HG03039 (cell line): ENCODE data around the gene SAMD4B.
"Not testable (repeated sequence)": the region's sequence is repeated elsewhere in the genome, so short reads cannot be mapped to it uniquely, and the experiment has no call there.

ENCODE experiments used
- ATAC-seq: cut with Tn5 transposase; IDR thresholded peaks from one replicate; pipeline ENCODE4 v1.9.1; 2021; ENCODE audit warnings: mild to moderate bottlenecking, moderate library complexity; ENCODE audit not compliant: unreplicated experiment

SAMD4B gene

DNA sequence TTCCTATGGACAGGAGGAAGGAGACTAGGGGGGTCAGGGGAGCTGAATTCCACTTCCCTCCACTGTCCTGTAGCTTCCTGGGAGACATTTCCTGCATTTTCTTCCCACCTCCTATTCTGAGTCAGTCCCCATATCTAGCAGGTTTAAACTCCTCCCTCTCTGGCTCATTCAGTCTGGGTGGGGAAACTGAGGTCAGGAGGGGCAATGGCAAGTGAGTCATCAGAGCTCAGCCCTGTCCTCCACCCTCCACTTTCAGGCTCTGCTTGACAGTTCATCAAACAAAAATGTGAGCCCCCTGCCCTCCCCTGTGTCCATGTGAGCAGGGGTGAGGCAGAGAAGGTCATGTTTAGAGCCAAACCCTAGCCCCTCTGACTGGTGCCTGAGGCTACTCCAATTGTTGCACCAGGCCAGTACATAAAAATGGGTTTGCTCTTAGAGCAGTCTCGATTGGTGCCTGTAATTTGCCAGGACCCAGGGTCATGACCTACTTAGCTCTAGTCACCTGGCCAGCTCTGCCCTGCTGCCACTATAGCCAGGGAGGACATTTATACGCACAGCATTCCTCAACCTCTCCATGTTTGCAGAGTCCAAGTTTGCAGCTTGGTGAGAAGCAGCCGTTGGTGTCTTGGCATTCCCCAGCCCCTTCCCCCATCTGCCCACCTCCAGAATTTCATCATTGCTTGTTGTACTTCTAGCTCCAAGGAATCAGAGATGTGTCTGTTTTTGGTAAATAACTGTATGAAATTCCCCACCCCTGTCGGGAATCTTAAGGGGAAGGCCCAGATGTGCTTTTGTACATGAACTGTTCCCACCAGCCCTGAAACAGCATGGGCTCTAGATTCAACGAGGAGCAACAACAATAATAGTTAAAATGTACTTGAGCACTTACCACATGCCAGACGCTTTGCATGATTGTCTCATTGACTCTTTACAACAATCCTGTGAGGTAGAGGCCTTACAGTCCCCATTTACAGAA, 20.7 kb downstream of the SAMD4B start:
- ATAC-seq: no peak

DNA sequence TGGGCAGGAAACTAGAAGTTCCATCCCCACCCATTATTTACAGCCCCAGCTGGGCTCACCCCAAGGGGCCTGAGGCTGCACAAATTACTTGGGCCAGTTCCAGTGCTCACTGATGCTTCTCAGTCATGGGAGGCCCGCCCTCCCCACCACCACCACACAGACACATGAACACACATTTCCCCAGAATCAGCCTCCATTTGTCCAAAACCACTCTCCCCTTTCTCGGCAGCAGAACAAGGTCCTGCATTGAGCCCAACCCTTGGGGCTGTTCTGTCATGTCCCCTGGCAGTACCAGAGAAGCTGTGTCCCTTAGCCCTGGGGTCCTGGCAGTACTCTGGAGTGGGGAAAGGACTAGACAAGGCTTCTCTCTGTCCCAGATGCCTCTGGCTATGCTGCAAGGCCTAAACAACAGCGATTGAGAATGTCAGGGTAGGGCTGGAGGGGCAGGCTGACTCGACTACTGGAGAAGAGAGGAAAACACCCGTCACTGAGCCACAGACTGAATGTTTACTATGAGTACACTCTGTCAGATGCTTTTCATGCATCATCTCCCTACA, 21.8 kb downstream of the SAMD4B start:
- ATAC-seq: no peak

DNA sequence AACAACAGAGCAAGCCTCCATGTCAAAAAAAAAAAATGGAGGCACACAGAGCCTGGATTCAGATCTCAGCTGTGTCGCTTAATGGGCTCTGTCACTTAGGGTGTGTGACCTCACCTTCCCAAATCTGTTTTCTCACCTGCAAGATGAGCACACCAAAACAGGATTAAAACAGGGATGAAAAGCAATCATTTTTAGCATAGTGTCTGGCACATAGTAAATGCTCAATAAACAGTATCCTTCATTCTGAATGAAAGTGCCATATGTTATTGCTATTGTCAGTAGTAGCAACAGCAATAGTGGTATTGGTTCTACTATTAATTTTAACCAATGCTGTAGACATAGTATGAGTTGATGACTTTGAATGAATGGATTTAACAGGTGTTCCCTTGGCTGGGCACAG, 23.3 kb downstream of the SAMD4B start:
- ATAC-seq: no peak

DNA sequence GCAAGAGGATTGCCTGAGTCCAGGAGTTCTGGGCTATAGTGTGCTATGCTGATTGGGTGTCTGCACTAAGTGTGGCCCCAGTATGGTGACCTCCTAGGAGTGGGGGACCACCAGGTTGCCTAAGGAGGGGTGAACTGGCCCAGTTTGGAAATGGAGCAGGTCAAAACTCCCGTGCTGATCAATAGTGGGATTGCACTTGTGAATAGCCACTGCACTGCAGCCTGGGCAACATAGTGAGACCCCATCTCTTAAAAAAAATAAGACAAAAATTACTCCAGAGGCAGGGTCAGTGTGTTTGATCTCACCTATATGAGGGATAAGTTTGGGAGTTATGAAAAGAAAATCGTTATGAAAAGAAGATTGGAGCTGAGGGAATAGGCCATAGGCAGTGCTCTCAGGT, 27.0 kb downstream of the SAMD4B start:
- no peak for ATAC-seq

DNA sequence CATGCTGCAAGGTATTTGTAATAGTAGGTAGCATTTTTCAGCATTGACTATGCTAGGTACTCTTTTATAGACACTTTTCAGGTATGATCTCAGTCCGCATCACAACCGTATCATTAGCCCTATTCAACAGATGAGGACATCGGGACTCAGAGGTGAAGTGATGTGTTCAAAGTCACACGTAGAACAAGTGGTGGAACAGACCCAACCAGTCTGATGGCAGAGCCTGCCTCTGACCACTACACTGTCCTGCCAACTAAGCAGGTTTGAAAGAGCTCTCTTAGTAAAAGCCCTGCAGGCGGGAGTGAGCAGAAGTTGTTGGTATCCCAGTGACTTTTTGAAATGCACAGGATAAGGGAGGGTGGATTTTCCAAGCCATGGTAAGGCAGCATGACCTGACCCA, 28.5 kb downstream of the SAMD4B start:
- no peak for ATAC-seq

DNA sequence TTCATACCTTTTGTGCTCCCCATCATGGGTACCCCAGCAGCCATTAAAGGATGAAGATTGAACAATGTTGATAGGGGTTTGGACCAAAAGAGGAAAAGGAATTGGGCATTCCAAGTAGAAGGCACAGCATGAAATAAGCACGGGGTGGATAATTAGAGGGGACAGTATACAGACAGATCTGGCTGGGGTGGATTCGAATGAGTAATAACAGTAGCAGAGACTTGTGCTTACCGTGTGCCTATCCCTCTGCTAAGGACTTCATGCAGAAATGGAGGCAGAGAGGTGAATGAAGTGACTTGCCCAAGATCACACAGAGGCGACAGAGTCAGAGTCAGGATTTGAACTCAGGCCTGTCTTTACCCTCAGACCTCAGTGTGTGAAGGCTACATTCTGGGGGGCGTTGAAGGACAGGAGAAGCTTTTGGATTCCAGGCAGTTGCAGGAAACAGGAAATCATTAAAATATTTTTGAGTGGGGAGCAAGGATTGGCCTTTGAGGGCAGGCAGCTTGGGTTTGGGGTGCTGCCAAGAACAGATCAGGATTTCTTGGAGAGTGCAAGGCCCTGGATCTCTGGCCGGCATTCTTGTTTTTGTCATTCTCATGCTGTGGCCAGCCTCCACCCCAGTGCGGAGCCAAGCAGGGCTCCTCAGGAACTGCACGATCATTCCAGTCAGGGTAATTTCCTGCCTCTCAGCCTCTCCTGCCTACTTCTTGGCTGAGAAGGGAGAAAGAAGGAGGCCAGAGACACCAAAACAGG, 30.0 kb downstream of the SAMD4B start:
- ATAC-seq: no peak

DNA sequence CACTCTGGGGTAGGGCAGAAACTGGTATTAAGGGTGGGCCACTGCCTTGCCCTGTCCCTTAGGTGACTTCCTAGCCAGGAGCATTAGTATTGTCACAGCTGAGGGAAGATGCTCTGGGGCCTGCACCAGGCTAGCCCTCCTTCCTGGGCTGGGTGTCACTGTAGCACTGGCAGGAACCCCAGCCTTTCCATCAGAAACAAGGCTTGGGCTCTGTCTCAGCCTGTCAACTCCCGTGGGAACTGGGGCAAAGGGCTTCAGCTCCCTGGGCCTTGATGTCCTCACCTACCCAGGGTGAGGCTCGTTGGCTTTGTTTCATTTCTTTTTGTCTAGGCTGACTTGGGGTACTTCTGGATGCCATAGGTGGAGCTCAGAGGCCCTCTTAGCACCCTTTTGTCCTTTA, 30.7 kb downstream of the SAMD4B start:
- no peak for ATAC-seq

DNA sequence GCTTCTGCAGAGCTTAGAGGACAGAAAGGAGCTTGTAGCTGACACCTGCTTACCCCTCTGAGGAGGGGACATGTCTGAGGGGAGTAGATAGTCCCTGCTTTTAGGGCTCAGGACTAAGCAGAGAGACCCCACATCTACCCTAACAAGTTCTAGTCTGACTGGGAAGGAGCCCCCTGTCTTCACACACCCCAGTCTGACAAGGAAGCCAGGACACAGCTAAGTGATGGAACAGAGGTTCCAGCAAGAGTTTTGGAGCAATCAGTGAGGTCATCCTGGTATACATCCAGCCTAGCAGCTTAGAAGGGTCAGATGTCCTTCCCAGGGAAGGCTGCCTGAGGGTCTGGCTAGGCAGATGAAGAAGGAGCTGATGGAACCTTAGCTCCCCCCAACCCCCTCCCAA, 33.7 kb downstream of the SAMD4B start:
- no peak for ATAC-seq

DNA sequence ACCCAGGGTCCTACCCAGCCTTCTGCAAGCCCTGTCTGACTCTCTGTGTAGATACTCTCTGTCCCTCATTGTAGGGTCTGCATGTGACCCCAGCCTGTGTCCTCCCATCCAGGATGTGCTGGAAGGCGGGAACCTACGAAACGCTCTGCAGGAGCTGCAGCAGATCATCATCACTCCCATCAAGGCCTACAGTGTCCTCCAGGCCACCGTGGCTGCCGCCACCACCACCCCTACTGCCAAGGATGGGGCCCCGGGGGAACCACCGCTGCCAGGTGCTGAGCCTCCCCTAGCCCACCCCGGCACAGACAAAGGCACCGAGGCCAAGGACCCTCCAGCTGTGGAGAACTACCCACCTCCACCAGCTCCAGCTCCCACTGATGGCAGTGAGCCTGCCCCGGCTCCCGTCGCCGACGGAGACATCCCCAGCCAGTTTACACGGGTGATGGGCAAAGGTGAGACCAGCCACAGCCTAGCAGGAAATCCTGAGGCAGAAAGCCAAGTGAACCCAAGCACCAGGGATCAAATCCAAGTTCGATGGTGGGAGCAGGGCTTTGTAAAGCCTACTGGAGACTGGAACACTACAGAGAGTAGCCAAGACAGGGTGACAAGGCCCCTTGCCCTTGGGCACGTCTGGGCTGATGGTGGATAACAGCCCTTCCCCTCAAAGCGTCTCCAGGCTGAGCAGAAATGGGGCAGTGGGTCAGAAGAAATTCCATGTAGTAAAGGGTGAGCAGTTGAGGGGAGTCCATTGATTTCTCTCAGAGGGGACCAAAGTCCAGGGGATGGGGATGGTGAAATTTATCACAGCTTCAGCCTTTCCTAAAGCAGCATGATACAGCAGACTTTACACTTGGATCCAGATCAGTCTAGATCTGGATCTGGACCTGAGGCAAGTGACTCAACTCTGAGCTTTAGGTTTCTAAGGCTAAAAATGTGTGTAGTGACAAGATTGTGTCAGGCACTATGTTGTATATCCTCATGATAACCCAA, 35.4 kb downstream of the SAMD4B start:
- ATAC-seq: no peak

DNA sequence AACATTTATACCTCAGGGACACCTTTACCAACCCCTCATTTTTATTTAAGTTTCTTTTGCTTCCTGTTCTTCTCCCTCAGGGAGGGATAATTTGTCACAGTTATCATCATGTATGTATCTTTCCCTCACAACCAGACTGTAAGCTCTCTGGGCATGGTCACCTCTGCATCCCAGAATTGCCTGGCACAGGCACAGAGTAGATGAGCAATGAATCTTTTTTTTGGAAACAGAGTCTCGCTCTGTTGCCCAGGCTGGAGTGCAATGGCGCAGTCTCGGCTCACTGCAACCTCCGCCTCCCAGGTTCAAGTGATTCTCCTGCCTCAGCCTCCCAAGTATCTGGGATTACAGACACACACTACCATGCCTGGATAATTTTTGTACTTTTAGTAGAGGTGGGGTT, 37.1 kb downstream of the SAMD4B start:
- not testable (repeated sequence) for ATAC-seq

DNA sequence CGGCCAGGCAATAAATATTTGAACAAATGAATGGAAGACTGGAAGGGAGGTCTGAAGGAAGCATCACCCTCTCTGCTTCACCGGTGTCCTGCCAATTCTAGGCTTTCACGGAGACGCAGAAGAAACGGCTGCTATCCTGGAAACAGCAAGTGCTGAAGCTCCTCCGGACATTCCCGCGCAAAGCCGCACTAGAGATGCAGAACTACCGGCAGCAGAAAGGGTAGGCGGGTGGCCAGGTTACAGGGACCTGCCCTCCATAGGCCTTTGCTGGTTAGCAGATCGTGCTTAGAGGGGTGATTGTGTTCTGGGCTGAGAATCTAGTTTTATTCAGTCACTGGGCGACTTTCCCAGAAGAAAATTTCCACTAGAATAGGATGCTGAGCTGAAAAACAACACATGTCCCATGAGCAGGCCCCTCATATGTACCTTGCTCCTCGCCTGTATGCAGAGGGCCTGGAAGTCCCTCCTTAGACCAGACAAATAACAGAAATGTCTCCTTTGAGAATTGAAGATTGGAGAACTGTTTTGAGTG, 37.7 kb downstream of the SAMD4B start:
- ATAC-seq: no peak

DNA sequence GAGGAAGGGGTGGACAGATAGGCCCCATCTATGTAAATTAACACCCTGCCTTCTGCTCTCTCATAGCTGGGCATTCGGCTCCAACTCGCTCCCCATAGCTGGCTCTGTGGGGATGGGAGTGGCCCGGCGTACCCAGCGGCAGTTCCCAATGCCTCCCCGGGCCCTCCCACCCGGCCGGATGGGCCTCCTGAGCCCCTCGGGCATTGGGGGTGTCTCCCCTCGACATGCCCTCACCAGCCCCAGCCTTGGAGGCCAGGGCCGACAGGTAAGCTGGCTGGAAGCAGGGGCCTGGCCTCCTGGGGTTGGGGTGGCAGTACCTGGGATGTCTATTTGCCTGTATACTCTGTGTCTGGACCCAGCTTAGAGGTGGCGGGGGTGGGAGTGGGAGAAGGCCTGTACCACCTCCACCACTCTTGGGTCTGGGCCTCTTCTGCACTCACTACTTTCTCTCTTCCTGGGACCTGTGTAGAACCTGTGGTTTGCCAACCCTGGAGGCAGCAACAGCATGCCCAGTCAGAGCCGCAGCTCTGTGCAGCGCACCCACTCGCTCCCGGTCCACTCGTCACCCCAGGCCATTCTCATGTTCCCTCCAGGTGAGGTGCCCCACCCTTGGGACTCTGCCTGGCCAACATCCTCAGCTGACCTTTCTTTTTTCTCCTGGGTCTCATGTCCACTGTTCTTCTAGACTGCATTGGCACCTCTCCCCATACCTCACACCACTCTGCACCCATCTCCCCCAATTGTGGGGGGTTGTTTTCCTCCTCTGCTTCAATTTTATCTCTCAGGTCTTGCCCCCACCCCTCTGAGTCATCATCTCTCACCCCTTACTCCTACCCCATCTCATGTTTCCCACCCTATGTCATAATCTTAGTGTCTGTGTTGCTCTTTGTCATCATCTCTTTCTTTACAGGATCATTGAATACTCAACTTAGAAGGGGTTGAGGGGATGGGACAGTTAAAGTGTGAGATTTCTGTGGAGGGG, 38.6 kb downstream of the SAMD4B start:
- ATAC-seq: no peak

DNA sequence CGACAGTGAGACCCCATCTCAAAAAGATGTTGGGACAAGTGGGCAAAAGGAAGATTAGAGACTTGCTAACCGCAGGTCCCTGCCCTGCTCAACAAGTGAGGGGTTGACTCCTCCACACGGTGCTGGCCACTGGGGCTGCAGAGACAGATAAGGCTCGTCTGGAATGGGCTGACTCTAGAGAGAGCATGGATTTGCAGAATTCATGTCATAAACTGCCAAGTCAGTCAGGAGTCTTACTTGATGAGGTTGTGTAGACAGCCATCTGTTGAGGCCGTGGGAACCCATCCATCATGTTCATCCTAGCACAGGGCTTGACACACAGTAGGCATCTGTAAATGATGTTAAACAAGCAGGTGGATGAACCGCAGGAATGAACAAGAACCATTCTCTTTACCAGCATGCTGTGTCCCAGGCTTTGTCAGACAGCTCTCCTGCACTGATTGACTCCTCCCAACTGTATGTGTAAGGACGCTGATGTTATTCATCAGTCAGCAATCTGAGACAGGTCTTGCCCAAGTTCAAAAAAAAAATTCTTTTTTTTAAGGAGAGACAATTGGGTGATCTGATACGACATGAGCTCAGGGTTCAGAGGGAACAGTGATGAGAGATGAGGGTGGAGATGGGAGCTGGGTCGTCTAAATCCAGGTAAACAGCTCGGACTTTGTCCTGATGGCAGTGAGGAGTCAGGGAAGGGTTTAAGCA, 39.8 kb downstream of the SAMD4B start:
- no peak for ATAC-seq

DNA sequence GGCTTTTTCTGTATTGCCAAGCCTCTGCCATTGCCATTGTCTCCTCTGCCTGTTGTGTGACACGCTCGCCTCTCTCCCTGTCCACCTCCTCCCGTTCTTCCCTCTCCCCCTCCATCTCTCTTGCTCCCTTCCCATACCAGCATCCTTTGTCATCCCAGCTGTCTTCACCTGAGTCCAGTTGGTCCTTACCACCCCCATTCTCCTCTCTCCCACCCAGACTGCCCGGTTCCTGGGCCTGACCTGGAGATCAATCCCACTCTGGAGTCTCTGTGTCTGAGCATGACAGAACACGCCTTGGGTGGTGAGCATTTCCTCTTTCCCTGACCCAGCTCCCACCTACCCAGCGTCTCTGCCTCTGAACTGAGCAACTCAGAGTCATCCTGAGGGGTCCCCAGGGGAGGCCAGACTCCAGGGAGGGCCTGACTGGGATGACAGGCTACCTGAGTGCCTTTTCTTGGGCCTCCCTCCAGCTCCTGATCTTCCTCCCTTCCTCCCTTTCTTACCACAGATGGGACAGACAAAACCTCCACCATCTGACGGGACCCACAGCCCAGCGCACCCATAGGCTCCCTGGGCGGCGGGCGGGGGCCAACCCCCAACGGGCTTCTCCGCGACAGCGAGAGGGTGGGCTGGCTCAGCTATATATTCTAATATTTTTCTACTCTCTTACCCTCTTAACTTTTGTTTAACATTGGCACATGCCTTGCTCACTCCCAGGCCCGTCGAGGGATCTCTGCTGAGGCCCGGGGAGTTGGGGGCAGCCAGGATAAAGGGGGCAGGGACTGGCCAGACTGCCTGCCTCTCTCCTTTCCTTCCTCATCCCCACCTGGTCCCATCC, 41.0 kb downstream of the SAMD4B start:
- no peak for ATAC-seq

DNA sequence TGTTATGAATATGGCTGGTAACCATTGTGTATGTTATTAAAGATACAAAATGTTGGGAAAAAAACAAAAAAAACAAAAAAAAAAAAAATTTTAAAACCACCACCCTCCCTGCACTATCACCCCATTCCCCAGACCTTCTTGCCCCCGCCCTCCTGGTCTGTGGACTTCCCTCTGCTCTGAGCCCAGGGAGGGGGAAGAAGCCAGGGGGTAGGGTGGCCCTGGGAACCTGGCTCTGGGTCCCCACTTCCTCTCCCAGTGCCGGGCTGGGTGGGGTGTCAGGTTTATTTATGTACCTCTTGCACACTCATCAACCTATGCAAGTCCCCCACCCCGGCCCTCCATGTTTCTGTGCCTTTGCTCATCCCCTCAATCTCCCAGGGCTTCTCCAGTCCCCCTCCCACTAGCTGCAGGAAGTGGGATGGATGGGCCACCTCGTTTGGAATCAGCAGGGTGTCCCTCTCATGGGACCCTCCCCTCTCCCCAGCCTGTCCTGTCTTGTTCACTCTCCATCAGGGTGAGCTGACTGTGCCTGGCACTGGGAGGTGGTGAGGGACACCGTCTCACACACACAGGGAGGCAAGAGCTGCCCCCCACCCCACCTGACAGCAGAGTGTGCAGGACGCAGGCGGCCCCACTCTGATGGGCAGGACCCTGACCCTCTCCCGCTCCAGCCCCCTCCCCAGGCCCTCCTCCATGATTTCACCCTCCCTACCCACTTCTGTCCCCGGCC, 42.8 kb downstream of the SAMD4B start:
- ATAC-seq: no peak

DNA sequence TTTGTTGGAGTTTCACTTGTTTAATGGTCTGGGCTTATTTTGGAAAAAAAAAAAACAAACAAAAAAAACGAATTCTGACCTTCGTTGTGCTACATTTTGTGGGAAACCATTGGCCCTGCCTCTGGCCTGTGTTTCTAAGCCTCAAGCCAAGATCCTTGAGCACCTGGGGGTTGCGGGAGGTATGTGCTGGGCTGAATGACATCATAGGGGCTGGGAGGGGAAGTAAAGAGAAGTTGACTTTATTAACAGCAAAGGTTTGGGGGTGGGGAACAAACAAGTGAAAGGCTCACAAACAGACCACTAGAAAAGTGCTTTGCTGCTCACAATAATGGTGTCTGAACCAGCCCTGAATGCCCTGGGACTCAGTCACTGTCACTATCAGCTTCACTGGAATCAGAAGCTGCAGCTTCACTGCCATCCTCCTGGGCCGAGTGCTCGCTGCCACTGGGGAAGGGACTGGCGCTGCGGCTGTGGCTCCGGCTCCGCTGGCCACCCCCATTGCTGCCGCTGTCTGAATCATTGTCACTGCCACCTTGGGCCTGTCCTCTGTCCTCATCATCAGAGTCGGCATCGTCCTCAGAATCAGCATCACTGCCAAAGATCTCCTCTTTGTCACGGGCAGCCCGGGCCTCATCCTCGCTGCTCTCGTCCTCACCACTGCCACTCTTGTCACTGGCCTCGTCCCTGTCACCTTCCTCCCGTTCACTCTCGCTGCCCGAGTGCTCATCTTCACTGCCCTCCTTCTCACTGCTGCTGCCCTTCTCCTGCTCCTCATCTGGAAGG, 43.6 kb downstream of the SAMD4B start:
- no peak for ATAC-seq
